ENCODE data around the gene C11orf52.
"Not testable (repeated sequence)": the region's sequence is repeated elsewhere in the genome, so short reads cannot be mapped to it uniquely, and the experiment has no call there.

The C11orf52 gene

DNA sequence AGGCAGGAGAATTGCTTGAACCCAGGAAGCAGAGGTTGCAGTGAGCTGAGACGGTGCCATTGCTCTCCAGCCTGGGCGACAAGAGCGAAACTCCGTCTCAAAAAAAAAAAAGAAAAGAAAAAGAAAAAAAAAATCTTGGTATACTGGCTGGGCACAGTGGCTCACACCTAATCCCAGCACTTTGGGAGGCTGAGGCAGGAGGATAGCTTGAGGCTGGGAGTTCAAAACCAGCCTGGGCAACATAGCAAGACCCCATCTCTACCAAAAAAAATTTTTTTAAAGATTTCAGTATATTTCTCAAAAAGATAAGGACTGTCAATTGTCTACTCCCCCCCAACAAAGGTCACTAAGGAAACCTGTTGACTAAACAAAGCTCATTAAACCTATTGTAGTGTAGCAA is 33.7 kb upstream of the C11orf52 start:
- H3K9ac ChIP-seq (ENCODE audit: low read depth in 1 of 2, low read length in 2 of 2); H3K4me3 ChIP-seq (ENCODE audit: low read depth in 1 of 2, low read length in 2 of 2); H3K9me3 ChIP-seq (ENCODE audit: control insufficient read depth in 1 of 2, low read length in 2 of 2); H3K27me3 ChIP-seq (ENCODE audit: control insufficient read depth in 1 of 2, insufficient read depth in 2 of 2, low read length in 2 of 2); H3K27ac ChIP-seq (ENCODE audit: low read depth, low read length); H3K4me1 ChIP-seq (ENCODE audit: control insufficient read depth in 1 of 2, insufficient read depth in 2 of 2, low read length in 2 of 2); H3K36me3 ChIP-seq (ENCODE audit: control insufficient read depth in 1 of 2, insufficient read depth in 2 of 2, low read length in 2 of 2): not testable (repeated sequence)

DNA sequence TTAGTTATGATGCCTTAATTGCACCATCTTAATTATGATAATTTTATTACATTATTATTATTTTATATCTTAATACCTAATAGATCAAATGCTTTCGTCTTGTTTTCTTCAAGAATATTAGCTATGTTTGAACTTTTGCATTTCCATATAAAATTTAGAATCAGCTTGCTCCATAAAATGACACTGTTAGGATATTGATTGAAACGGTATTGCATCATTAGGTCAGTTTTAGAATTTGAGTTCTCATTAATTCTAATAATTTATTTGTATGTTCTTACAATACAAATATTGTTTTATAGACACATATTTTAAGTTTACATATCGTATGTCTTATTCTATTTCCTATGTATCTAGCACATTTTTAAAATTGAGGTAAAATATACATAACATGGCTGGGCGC is 32.7 kb upstream of the C11orf52 start:
- Histone ChIP-seq H3K36me3 (ENCODE audit: control insufficient read depth in 1 of 2, insufficient read depth in 2 of 2, low read length in 2 of 2) (no peaks in the 10 kb centered on the region), H3K27me3 (ENCODE audit: control insufficient read depth in 1 of 2, insufficient read depth in 2 of 2, low read length in 2 of 2) (no peaks in the 10 kb centered on the region), H3K4me3 (ENCODE audit: low read depth in 1 of 2, low read length in 2 of 2) (no peak overlapping the region)

DNA sequence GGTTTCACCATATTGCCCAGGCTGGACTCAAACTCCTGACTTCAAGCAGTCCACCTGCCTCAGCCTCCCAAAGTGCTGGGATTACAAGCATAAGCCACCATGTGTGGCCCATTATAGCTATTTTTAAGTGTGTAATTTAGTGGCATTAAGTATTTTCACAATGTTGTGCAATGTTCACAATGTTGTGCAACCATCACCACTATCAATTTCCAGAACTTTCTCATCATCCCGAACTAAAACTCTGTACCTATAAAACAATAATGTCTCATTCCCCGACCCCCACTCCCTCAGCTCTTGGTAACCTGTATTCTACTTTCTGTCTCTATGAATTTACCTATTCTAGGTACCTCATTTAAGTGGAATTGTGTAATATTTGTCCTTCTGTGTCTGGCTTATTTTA is 31.9 kb upstream of the C11orf52 start:
- no peak overlapping the region for H3K9ac ChIP-seq (ENCODE audit: low read depth in 1 of 2, low read length in 2 of 2)
- no peaks in the 10 kb centered on the region for H3K36me3 ChIP-seq (ENCODE audit: control insufficient read depth in 1 of 2, insufficient read depth in 2 of 2, low read length in 2 of 2)
- no peak overlapping the region for H3K4me3 ChIP-seq (ENCODE audit: low read depth in 1 of 2, low read length in 2 of 2)
- no peaks in the 10 kb centered on the region for H3K4me1 ChIP-seq (ENCODE audit: control insufficient read depth in 1 of 2, insufficient read depth in 2 of 2, low read length in 2 of 2)
- no peaks in the 10 kb centered on the region for H3K9me3 ChIP-seq (ENCODE audit: control insufficient read depth in 1 of 2, low read length in 2 of 2)
- H3K27me3 ChIP-seq (ENCODE audit: control insufficient read depth in 1 of 2, insufficient read depth in 2 of 2, low read length in 2 of 2): no peaks in the 10 kb centered on the region
- H3K27ac ChIP-seq (ENCODE audit: low read depth, low read length): no peak overlapping the region

More for the DNA sequence above, 32.7 kb upstream of the C11orf52 start:
- Histone ChIP-seq H3K4me1 (ENCODE audit: control insufficient read depth in 1 of 2, insufficient read depth in 2 of 2, low read length in 2 of 2) (no peaks in the 10 kb centered on the region), H3K9me3 (ENCODE audit: control insufficient read depth in 1 of 2, low read length in 2 of 2) (no peaks in the 10 kb centered on the region), H3K27ac (ENCODE audit: low read depth, low read length) (no peak overlapping the region), H3K9ac (ENCODE audit: low read depth in 1 of 2, low read length in 2 of 2) (no peak overlapping the region)

DNA sequence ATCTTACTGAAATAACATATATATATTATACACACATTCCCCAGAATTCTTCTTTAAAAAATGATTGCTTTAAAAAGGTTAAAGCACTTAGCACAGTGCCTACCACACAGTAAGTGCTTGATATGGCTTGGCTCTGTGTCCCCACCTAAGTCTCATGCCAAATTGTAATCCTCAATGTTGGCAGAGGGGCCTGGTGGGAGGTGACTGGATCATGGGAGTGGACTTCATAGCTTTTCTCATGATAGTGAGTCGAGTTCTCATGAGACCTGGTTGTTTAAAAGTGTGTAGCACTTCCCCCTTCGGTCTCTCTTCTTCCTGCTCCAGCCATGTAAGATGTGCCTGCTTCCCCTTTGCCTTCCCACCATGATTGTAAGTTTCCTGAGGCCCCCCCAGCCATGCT is 13.3 kb upstream of the C11orf52 start:
- no peak overlapping the region for H3K9ac ChIP-seq (ENCODE audit: low read depth in 1 of 2, low read length in 2 of 2)
- H3K4me1 ChIP-seq (ENCODE audit: control insufficient read depth in 1 of 2, insufficient read depth in 2 of 2, low read length in 2 of 2): no peaks in the 10 kb centered on the region
- no peaks in the 10 kb centered on the region for H3K36me3 ChIP-seq (ENCODE audit: control insufficient read depth in 1 of 2, insufficient read depth in 2 of 2, low read length in 2 of 2)
- H3K4me3 ChIP-seq (ENCODE audit: low read depth in 1 of 2, low read length in 2 of 2): no peak overlapping the region
- H3K27me3 ChIP-seq (ENCODE audit: control insufficient read depth in 1 of 2, insufficient read depth in 2 of 2, low read length in 2 of 2): no peaks in the 10 kb centered on the region
- no peak overlapping the region for H3K27ac ChIP-seq (ENCODE audit: low read depth, low read length)
- no peaks in the 10 kb centered on the region for H3K9me3 ChIP-seq (ENCODE audit: control insufficient read depth in 1 of 2, low read length in 2 of 2)

DNA sequence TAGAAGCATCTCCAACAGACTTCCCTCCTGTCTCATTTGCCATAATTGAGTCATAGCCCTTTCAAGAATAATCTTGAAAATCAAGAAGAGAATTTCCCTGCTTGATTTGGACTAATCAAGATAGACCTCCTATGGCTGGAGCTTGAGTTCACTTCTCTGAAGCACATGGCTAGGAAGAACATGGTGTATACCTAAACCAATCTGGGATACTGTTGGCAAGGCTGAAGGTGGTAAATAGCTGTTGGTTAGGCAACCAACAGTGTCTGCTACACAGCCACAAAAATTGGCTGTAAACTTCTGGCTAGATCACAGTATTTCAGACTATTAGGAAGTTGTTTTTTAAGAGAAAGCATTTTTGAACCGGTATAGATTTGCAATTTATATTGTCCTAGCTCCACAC is 12.0 kb upstream of the C11orf52 start:
- Histone ChIP-seq H3K4me3 (ENCODE audit: low read depth in 1 of 2, low read length in 2 of 2) (no peak overlapping the region), H3K4me1 (ENCODE audit: control insufficient read depth in 1 of 2, insufficient read depth in 2 of 2, low read length in 2 of 2) (peaks cover 7 to 10% of the 10 kb centered on the region in 2 donors), H3K9ac (ENCODE audit: low read depth in 1 of 2, low read length in 2 of 2) (no peak overlapping the region), H3K36me3 (ENCODE audit: control insufficient read depth in 1 of 2, insufficient read depth in 2 of 2, low read length in 2 of 2) (no peaks in the 10 kb centered on the region), H3K27me3 (ENCODE audit: control insufficient read depth in 1 of 2, insufficient read depth in 2 of 2, low read length in 2 of 2) (no peaks in the 10 kb centered on the region), H3K27ac (ENCODE audit: low read depth, low read length) (no peak overlapping the region), H3K9me3 (ENCODE audit: control insufficient read depth in 1 of 2, low read length in 2 of 2) (no peaks in the 10 kb centered on the region)

DNA sequence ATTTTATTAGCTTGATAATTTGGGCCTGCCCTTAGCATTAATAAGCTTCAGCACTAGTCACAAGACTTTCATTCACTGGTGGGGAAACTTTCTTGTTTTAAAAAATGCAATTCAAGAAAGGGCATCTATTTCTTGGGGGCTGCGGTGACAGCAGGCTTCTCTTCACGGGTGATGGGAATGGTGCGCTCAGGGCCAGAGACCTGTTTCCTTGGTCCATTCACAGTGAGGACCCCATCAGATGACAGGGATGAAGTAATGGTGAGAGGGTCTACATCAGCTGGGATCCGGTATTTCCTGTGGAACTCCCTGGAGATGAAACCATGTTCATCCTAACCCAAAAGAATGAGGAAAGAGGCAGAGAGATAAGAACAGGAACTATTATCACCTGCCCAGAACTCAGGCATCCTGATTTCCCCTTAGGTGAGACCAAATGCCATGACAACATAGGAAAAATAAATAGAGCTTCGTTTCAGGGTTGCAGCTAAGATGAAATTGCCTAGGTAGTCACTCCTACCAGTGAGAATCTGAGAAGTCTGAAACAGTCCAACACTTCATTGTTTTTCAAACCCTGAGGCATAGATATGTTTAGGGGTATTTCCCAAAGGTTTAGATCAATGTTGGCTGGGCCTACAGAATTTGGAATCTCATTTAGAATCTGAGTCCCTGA is 9.9 kb upstream of the C11orf52 start:
- Histone ChIP-seq H3K9ac (ENCODE audit: low read depth in 1 of 2, low read length in 2 of 2) (no peak overlapping the region), H3K4me1 (ENCODE audit: control insufficient read depth in 1 of 2, insufficient read depth in 2 of 2, low read length in 2 of 2) (peaks cover 8 to 16% of the 10 kb centered on the region in 2 donors)

DNA sequence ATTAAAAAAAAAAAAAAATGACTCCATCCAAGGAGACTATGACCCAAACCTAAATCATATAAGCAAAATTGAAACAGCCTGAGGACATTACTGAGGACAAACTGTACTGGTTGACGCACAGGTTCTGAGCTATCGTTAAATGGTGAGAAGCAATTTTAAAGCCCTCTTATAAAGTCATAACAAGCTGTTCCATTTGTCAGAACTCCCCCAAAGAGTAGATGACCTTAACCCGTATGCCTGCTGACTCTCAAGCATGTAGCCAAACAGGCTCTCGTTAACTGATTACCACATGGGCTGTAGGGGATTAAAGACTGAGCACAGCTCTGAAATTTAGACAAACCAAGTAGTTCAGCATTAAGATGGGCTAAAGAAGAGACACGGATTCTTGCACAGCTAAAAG is 9.3 kb upstream of the C11orf52 start:
- Histone ChIP-seq H3K9me3 (ENCODE audit: control insufficient read depth in 1 of 2, low read length in 2 of 2) (no peaks in the 10 kb centered on the region), H3K4me3 (ENCODE audit: low read depth in 1 of 2, low read length in 2 of 2) (no peak overlapping the region), H3K27ac (ENCODE audit: low read depth, low read length) (no peak overlapping the region), H3K27me3 (ENCODE audit: control insufficient read depth in 1 of 2, insufficient read depth in 2 of 2, low read length in 2 of 2) (peaks cover 3% of the 10 kb centered on the region in 2 donors), H3K9ac (ENCODE audit: low read depth in 1 of 2, low read length in 2 of 2) (no peak overlapping the region), H3K4me1 (ENCODE audit: control insufficient read depth in 1 of 2, insufficient read depth in 2 of 2, low read length in 2 of 2) (peaks cover 8 to 16% of the 10 kb centered on the region in 2 donors), H3K36me3 (ENCODE audit: control insufficient read depth in 1 of 2, insufficient read depth in 2 of 2, low read length in 2 of 2) (no peaks in the 10 kb centered on the region)

More for the DNA sequence above, 9.9 kb upstream of the C11orf52 start:
- Histone ChIP-seq H3K36me3 (ENCODE audit: control insufficient read depth in 1 of 2, insufficient read depth in 2 of 2, low read length in 2 of 2) (no peaks in the 10 kb centered on the region), H3K27ac (ENCODE audit: low read depth, low read length) (no peak overlapping the region), H3K27me3 (ENCODE audit: control insufficient read depth in 1 of 2, insufficient read depth in 2 of 2, low read length in 2 of 2) (peaks cover 3% of the 10 kb centered on the region in 2 donors), H3K9me3 (ENCODE audit: control insufficient read depth in 1 of 2, low read length in 2 of 2) (no peaks in the 10 kb centered on the region), H3K4me3 (ENCODE audit: low read depth in 1 of 2, low read length in 2 of 2) (no peak overlapping the region)

DNA sequence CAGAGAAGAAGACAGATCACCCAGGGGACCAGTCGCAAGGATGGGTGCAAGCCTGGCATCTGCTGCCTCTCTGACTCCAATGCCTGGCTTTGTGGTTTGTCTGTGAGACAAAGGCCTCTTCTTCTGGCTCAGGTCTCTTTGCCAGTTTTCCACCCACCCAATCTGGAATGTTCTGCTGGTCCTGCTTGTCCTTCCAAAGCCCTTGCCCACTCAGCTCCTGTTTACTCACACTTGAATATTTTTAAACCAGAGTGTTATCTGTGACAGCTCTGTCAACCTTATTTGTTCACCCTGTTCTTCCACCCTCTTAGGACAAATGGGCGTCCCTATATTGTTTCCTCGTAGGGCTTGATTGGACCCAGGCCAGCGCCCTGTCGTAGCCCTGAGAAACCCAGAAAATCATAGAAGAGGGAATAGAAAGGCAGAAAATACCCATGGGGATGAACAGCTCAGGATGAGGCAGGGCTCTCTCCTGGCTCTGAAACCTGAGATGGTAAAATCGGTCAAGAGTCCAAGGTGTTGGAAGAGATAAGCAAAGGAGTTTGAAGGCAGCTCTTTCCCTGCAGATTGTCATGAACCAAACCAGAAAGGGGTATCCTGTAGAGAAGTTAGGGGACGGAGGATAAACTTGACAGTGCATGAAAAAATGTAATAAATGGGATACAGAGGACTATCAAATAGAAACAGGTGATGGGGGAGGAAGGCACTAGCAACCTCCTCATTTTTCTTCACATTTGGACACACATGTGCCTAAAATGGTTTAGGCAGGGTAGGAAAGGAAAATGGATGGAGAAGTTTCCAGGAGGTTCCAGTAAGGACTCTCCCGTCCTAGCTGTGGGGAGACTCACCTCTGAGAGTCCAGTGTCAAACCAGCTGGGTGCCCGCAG is 7.8 kb upstream of the C11orf52 start:
- H3K9me3 ChIP-seq (ENCODE audit: control insufficient read depth in 1 of 2, low read length in 2 of 2): no peaks in the 10 kb centered on the region
- peaks cover 8 to 16% of the 10 kb centered on the region in 2 donors for H3K4me1 ChIP-seq (ENCODE audit: control insufficient read depth in 1 of 2, insufficient read depth in 2 of 2, low read length in 2 of 2)
- no peaks in the 10 kb centered on the region for H3K36me3 ChIP-seq (ENCODE audit: control insufficient read depth in 1 of 2, insufficient read depth in 2 of 2, low read length in 2 of 2)
- H3K4me3 ChIP-seq (ENCODE audit: low read depth in 1 of 2, low read length in 2 of 2): peak overlapping the region; percentile 24 to 44
- peak overlapping the region; percentile 2 to 27 for H3K9ac ChIP-seq (ENCODE audit: low read depth in 1 of 2, low read length in 2 of 2)
- H3K27ac ChIP-seq (ENCODE audit: low read depth, low read length): peak overlapping the region; percentile 65
- peaks cover 3% of the 10 kb centered on the region in 2 donors for H3K27me3 ChIP-seq (ENCODE audit: control insufficient read depth in 1 of 2, insufficient read depth in 2 of 2, low read length in 2 of 2)

DNA sequence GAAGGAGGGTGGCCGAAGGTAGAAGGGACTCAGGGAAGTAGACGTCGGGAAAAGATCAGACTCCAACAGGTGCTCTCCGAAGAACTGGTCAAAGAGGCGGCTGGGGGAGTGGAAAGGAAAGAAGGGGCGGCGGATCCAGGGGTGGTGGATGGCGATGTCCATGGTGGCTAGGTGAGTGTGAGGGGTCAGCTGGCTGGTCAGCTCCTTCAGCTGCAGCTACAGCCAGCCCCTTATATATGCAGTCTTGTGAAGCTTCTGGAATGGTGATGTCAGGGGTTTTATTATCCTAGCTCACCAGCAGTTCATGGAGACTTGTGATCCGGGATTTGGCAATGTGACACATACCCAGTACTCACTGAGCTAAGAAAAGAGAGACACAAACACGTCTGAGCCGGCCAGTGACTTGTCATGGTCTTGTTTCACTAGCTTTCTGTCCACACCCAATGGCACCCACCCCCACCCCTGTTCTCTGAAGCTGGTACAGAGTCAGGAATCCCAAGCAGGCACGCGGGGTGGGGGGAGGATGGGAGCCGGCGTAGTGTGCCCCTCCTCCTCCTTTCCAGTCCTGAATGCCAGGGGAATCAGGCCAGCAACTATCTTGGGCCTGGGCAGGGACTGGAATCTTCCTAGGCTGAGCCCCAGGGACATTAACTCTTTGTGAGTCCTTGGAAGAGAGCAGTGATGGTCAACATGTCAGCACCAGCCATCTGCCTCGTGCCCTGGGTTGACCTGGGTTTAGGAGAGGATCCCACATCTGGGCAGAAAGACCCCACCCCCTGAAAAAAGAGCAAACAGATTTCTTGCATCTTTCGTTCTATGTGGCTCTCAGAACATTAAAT is 6.9 kb upstream of the C11orf52 start, which contains the start of gene CRYAB:
Gene CRYAB, minus strand, starts transcription at position 208 of the 839 bp plus-strand sequence. Its CDS starts 46 bp downstream, at position 162.
- peak within 1 kb of the TSS; percentile 44 to 57 for H3K4me3 ChIP-seq (ENCODE audit: low read depth in 1 of 2, low read length in 2 of 2)
- H3K27me3 ChIP-seq (ENCODE audit: control insufficient read depth in 1 of 2, insufficient read depth in 2 of 2, low read length in 2 of 2): peaks cover 3% of the 10 kb centered on the region in 2 donors
- H3K27ac ChIP-seq (ENCODE audit: low read depth, low read length): peak within 1 kb of the TSS; percentile 65
- peak within 1 kb of the TSS; percentile 27 to 43 for H3K9ac ChIP-seq (ENCODE audit: low read depth in 1 of 2, low read length in 2 of 2)
- H3K4me1 ChIP-seq (ENCODE audit: control insufficient read depth in 1 of 2, insufficient read depth in 2 of 2, low read length in 2 of 2): peaks cover 8 to 16% of the 10 kb centered on the region in 2 donors
- no peaks in the 10 kb centered on the region for H3K36me3 ChIP-seq (ENCODE audit: control insufficient read depth in 1 of 2, insufficient read depth in 2 of 2, low read length in 2 of 2)
- no peaks in the 10 kb centered on the region for H3K9me3 ChIP-seq (ENCODE audit: control insufficient read depth in 1 of 2, low read length in 2 of 2)

All from duodenal mucosa (tissue), 2 donors.